ENCODE measurements around the gene STON2.
"Not testable (repeated sequence)": the region's sequence is repeated elsewhere in the genome, so short reads cannot be mapped to it uniquely, and the experiment has no call there.

The STON2 gene

DNA sequence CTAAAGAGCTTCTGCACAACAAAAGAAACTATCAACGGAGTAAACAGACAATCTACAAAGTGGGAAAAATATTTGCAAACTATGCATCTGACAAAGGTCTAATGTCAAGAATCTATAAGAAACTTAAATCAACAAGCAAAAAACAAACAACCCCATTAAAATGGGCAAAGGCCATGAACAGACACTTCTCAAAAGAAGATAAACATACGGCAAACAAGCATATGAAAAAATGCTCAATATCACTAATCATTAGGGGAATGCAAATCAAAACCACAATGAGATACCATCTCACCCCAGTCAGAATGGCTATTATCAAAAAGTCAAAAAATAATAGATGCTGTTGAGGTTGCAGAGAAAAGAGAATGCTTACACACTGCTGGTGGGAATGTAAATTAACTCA is 20.1 kb downstream of the STON2 start:
- H3K27me3 ChIP-seq (ENCODE audit: control insufficient read depth, insufficient read depth, low read length); H3K27ac ChIP-seq (ENCODE audit: low read depth, low read length); H3K36me3 ChIP-seq (ENCODE audit: control insufficient read depth, insufficient read depth, low read length); H3K9me3 ChIP-seq (ENCODE audit: control insufficient read depth, insufficient read depth, low read depth, low read length); H3K4me1 ChIP-seq (ENCODE audit: control insufficient read depth, insufficient read depth, low read length); H3K4me3 ChIP-seq (ENCODE audit: low read depth, low read length); H3K9ac ChIP-seq (ENCODE audit: low read length): not testable (repeated sequence)

GRCh38 chr14:81371802-81372201 is 28.3 kb downstream of the STON2 start:
- Histone ChIP-seq H3K4me3 (ENCODE audit: low read depth, low read length) (no peak overlapping the region), H3K27me3 (ENCODE audit: control insufficient read depth, insufficient read depth, low read length) (no peaks in the 10 kb centered on the region), H3K9me3 (ENCODE audit: control insufficient read depth, insufficient read depth, low read depth, low read length) (no peaks in the 10 kb centered on the region), H3K4me1 (ENCODE audit: control insufficient read depth, insufficient read depth, low read length) (peaks cover 6% of the 10 kb centered on the region), H3K36me3 (ENCODE audit: control insufficient read depth, insufficient read depth, low read length) (no peaks in the 10 kb centered on the region; the same call in 1 of the 2 replicates), H3K9ac (ENCODE audit: low read length) (no peak overlapping the region), H3K27ac (ENCODE audit: low read depth, low read length) (no peak overlapping the region)

DNA sequence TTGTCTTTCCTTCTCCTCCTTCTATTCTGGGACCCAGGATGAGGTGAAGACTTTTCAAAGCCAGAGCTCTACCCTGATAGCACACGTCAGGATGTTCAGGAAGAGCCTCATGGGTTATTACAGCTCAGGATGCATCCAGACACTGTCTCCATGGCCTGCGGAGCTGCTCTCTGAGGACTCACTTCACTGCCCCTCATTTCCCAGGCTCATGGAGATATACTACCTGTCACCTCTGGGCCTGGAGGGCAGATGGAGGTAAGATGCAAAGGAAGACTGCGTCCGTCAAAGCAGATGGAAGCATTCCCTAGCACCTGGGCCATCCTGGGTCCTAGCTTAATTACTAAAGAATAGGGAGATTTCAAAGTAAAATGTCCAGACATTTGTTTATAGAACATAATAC is 32.6 kb downstream of the STON2 start:
- H3K27me3 ChIP-seq (ENCODE audit: control insufficient read depth, insufficient read depth, low read length) = no peaks in the 10 kb centered on the region
- H3K9me3 ChIP-seq (ENCODE audit: control insufficient read depth, insufficient read depth, low read depth, low read length) = no peaks in the 10 kb centered on the region
- H3K27ac ChIP-seq (ENCODE audit: low read depth, low read length) = no peak overlapping the region
- H3K4me3 ChIP-seq (ENCODE audit: low read depth, low read length) = no peak overlapping the region
- H3K36me3 ChIP-seq (ENCODE audit: control insufficient read depth, insufficient read depth, low read length) = no peaks in the 10 kb centered on the region; the same call in 1 of the 2 replicates
- H3K4me1 ChIP-seq (ENCODE audit: control insufficient read depth, insufficient read depth, low read length) = peaks cover 18% of the 10 kb centered on the region
- H3K9ac ChIP-seq (ENCODE audit: low read length) = no peak overlapping the region

GRCh38 chr14:81366884-81367283 is 33.2 kb downstream of the STON2 start:
- peaks cover 16% of the 10 kb centered on the region for H3K4me1 ChIP-seq (ENCODE audit: control insufficient read depth, insufficient read depth, low read length)
- no peaks in the 10 kb centered on the region for H3K27me3 ChIP-seq (ENCODE audit: control insufficient read depth, insufficient read depth, low read length)
- H3K9me3 ChIP-seq (ENCODE audit: control insufficient read depth, insufficient read depth, low read depth, low read length) = no peaks in the 10 kb centered on the region
- H3K36me3 ChIP-seq (ENCODE audit: control insufficient read depth, insufficient read depth, low read length) = no peaks in the 10 kb centered on the region; the same call in 1 of the 2 replicates
- H3K4me3 ChIP-seq (ENCODE audit: low read depth, low read length) = no peak overlapping the region
- no peak overlapping the region for H3K27ac ChIP-seq (ENCODE audit: low read depth, low read length)
- H3K9ac ChIP-seq (ENCODE audit: low read length) = no peak overlapping the region

DNA sequence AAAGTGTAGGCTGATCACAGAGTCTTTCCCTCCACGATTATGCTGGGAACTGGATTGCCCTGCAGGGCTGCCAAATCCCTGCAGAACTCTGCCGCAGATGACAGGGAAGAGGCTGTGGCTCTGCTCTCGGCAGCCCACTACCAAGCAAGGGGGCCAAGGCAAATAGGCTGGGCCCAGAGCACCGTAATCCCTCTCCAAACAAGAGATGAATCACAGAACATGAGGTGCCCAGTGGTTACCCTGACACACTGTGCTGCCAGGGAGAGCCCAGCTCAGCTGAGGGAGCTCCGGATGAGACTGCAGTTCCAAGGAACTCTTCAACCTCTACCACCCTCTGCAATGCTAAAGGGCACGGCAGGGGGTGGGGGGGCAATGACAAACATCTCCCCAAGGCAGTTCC is 33.9 kb downstream of the STON2 start:
- Histone ChIP-seq H3K4me1 (ENCODE audit: control insufficient read depth, insufficient read depth, low read length) (peaks cover 12% of the 10 kb centered on the region), H3K4me3 (ENCODE audit: low read depth, low read length) (no peak overlapping the region), H3K9me3 (ENCODE audit: control insufficient read depth, insufficient read depth, low read depth, low read length) (no peaks in the 10 kb centered on the region), H3K36me3 (ENCODE audit: control insufficient read depth, insufficient read depth, low read length) (no peaks in the 10 kb centered on the region; the same call in 1 of the 2 replicates), H3K9ac (ENCODE audit: low read length) (no peak overlapping the region), H3K27me3 (ENCODE audit: control insufficient read depth, insufficient read depth, low read length) (no peaks in the 10 kb centered on the region), H3K27ac (ENCODE audit: low read depth, low read length) (no peak overlapping the region)

DNA sequence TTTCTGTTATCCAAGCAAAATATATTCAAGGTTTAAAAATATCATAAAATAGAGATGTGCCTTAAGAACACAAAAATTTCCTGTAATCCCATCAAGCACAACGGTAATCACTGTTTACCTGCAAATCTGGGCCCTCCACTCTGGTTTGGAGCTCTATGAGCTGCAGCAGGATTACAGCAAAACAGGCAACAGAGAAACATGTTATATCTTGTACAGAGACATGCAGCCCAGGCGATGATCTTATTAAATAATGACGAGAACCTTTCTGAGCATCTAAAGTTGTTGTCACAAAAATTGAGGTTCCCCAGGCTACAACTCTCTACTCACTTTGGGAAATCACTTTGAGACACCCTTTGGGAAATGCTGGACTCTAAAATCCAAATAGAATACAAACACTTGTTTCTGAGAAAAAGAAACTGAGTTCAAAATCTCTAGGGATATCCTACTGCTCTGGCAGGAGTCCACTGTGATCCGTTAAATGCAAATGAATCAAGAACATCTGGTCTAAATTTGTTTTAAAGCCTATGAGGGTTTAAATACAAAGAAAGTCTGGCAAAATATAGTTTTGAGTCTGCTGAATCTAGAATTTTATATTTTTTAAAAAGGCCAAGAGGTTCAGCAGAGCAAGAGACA is 36.3 kb downstream of the STON2 start:
- H3K27ac ChIP-seq (ENCODE audit: low read depth, low read length) = no peak overlapping the region
- H3K4me3 ChIP-seq (ENCODE audit: low read depth, low read length) = no peak overlapping the region
- peaks cover 12% of the 10 kb centered on the region for H3K4me1 ChIP-seq (ENCODE audit: control insufficient read depth, insufficient read depth, low read length)
- H3K9me3 ChIP-seq (ENCODE audit: control insufficient read depth, insufficient read depth, low read depth, low read length) = no peaks in the 10 kb centered on the region
- H3K36me3 ChIP-seq (ENCODE audit: control insufficient read depth, insufficient read depth, low read length) = no peaks in the 10 kb centered on the region
- H3K9ac ChIP-seq (ENCODE audit: low read length) = no peak overlapping the region
- H3K27me3 ChIP-seq (ENCODE audit: control insufficient read depth, insufficient read depth, low read length) = no peaks in the 10 kb centered on the region

- no peaks in the 10 kb centered on the region for H3K36me3 ChIP-seq (ENCODE audit: control insufficient read depth, insufficient read depth, low read length)
- no peaks in the 10 kb centered on the region for H3K4me1 ChIP-seq (ENCODE audit: control insufficient read depth, insufficient read depth, low read length)
- H3K27me3 ChIP-seq (ENCODE audit: control insufficient read depth, insufficient read depth, low read length) = no peaks in the 10 kb centered on the region
- H3K9me3 ChIP-seq (ENCODE audit: control insufficient read depth, insufficient read depth, low read depth, low read length) = peaks cover 4% of the 10 kb centered on the region; the same call in 1 of the 2 replicates
- no peak overlapping the region for H3K9ac ChIP-seq (ENCODE audit: low read length)
- no peak overlapping the region for H3K27ac ChIP-seq (ENCODE audit: low read depth, low read length)
- H3K4me3 ChIP-seq (ENCODE audit: low read depth, low read length) = no peak overlapping the region
Measured at GRCh38 chr14:81353691-81354323, 46.3 kb downstream of the STON2 start.

DNA sequence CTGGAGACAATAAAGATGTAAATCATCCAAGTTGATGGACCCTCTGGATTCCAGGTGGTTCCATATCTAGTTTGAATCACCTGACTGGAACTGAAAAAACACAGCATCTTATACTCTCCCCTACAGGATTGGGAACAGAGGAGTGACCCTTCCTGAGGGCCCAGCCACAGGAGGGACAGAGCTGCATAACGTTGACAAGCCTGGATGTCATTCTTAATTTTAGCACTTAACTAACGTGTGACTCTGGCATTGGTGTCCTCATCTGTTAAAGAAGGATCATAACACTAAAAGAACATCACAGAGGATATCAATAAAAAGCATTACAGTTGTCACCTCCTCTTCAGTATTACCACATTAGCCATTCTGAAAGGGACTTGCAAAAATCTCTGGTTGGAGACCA is 47.7 kb downstream of the STON2 start:
- H3K27me3 ChIP-seq (ENCODE audit: control insufficient read depth, insufficient read depth, low read length) = no peaks in the 10 kb centered on the region
- peaks cover 4% of the 10 kb centered on the region; the same call in 1 of the 2 replicates for H3K9me3 ChIP-seq (ENCODE audit: control insufficient read depth, insufficient read depth, low read depth, low read length)
- H3K9ac ChIP-seq (ENCODE audit: low read length) = no peak overlapping the region
- H3K4me3 ChIP-seq (ENCODE audit: low read depth, low read length) = no peak overlapping the region
- no peaks in the 10 kb centered on the region for H3K4me1 ChIP-seq (ENCODE audit: control insufficient read depth, insufficient read depth, low read length)
- H3K27ac ChIP-seq (ENCODE audit: low read depth, low read length) = no peak overlapping the region
- no peaks in the 10 kb centered on the region for H3K36me3 ChIP-seq (ENCODE audit: control insufficient read depth, insufficient read depth, low read length)

- Histone ChIP-seq H3K27ac (ENCODE audit: low read depth, low read length) (no peak overlapping the region), H3K4me1 (ENCODE audit: control insufficient read depth, insufficient read depth, low read length) (no peaks in the 10 kb centered on the region), H3K9ac (ENCODE audit: low read length) (no peak overlapping the region), H3K27me3 (ENCODE audit: control insufficient read depth, insufficient read depth, low read length) (no peaks in the 10 kb centered on the region), H3K36me3 (ENCODE audit: control insufficient read depth, insufficient read depth, low read length) (no peaks in the 10 kb centered on the region), H3K9me3 (ENCODE audit: control insufficient read depth, insufficient read depth, low read depth, low read length) (peaks cover 4% of the 10 kb centered on the region; the same call in 1 of the 2 replicates), H3K4me3 (ENCODE audit: low read depth, low read length) (no peak overlapping the region)
Measured at GRCh38 chr14:81351205-81351604, 48.9 kb downstream of the STON2 start.

- Histone ChIP-seq H3K4me1 (ENCODE audit: control insufficient read depth, insufficient read depth, low read length) (no peaks in the 10 kb centered on the region), H3K9me3 (ENCODE audit: control insufficient read depth, insufficient read depth, low read depth, low read length) (peaks cover 4% of the 10 kb centered on the region; the same call in 1 of the 2 replicates), H3K27ac (ENCODE audit: low read depth, low read length) (no peak overlapping the region), H3K27me3 (ENCODE audit: control insufficient read depth, insufficient read depth, low read length) (no peaks in the 10 kb centered on the region), H3K4me3 (ENCODE audit: low read depth, low read length) (no peak overlapping the region), H3K36me3 (ENCODE audit: control insufficient read depth, insufficient read depth, low read length) (no peaks in the 10 kb centered on the region), H3K9ac (ENCODE audit: low read length) (no peak overlapping the region)
Measured at GRCh38 chr14:81350344-81351130, 49.6 kb downstream of the STON2 start.

DNA sequence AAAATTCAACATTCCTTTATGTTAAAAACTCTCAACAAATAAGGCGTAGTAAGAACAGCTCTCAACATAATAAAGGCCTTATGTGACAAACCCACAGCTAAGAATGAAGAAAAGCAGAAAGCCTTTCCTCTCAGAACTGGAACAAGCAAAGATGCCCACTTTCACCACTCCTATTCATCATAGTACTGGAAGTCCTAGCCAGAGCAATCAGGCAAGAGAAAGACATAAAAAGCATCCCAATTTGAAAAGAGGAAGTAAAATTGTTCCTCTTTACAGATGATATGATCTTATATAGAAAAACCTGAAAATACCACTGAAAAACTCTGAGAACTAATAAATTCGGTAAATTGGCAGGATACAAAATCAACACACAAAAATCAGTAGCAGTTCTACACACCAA is 52.1 kb downstream of the STON2 start:
- H3K9ac ChIP-seq (ENCODE audit: low read length) = no peak overlapping the region
- H3K4me3 ChIP-seq (ENCODE audit: low read depth, low read length) = no peak overlapping the region
- H3K27ac ChIP-seq (ENCODE audit: low read depth, low read length) = no peak overlapping the region
- H3K9me3 ChIP-seq (ENCODE audit: control insufficient read depth, insufficient read depth, low read depth, low read length) = no peaks in the 10 kb centered on the region
- H3K27me3 ChIP-seq (ENCODE audit: control insufficient read depth, insufficient read depth, low read length) = no peaks in the 10 kb centered on the region
- no peaks in the 10 kb centered on the region for H3K4me1 ChIP-seq (ENCODE audit: control insufficient read depth, insufficient read depth, low read length)
- no peaks in the 10 kb centered on the region for H3K36me3 ChIP-seq (ENCODE audit: control insufficient read depth, insufficient read depth, low read length)
